ENCODE data around the gene CD2BP2. TPM values are rescaled to one million over a fixed set of nuclear protein-coding genes. Genes with fewer than 3 reads are reported as not detected.

The CD2BP2 gene
- total and polyA plus RNA-seq, 2 of the 13 experiments (the other 11 are each of a cell fraction or from before 2014, with no cell fraction given) = 24.9 to 54.6 TPM

DNA sequence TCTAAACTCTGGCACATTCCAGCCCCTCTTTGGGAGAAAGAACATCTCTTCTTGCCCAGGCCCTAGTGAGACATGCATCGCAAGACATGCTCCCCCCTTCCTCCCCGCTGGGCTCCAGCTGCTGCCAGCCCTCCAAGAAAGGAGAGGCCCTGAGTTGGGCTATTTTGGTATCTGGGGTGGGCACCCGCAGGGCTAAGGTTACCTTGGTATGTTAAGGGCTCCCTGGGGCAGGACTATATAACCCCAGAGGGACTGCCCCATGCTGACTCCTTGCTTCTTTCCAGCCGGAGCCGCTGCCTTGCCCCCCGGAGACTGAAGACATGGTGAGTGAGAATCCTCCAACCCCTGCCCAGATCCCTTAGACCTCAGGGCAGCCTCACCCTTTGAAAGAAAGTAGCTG, 19.4 kb upstream of the CD2BP2 start, which contains the start of gene MYL11:
Gene MYL11 (plus strand): TSS at position 265 of the 400 bp plus-strand sequence. CDS start 56 bp downstream, at position 321.
- intact Hi-C loops (cut with micrococcal nuclease; ENCODE audit: unreplicated experiment) (no loop called here), in situ Hi-C loops (cut with HindIII; ENCODE audit: extremely low pct_ligation_motif_present, low pct_unique_long_range_greater_than_20kb) (no loop called here)
- 64% methylated on average over 6 of the region's 6 CpGs for WGBS (ENCODE audit: low lambda C conversion rate)
- CTCF ChIA-PET (ENCODE audit: low intra/inter-chr PET ratio, low total read pairs) = no interaction called here
- POLR2A ChIA-PET = no interaction called here
- Histone ChIP-seq H4K20me1 (ENCODE audit: insufficient read depth, low read length) (no peaks in the 10 kb centered on the region; the same call in 1 of the 2 replicates), H3K27me3 (ENCODE audit: control insufficient read depth in 1 of 2, insufficient read depth in 2 of 2, low read length in 2 of 2) (no peaks in the 10 kb centered on the region), H3K9ac (ENCODE audit: insufficient read depth, low read depth, low read length) (no peak within 1 kb of the TSS), H3K36me3 (replicated peaks in 1 of 2; ENCODE audit: control insufficient read depth in 1 of 2, insufficient read depth in 2 of 2, low read length in 2 of 2) (no peaks in the 10 kb centered on the region), H2AFZ (ENCODE audit: low read length) (no peak within 1 kb of the TSS), H3K27ac (ENCODE audit: extremely low read length, insufficient read depth, low read length) (no peak within 1 kb of the TSS), H3K4me3 (replicated peaks in 1 of 3; ENCODE audit: insufficient read depth in 1 of 3, low read depth in 2 of 3, low read length in 3 of 3) (no peak within 1 kb of the TSS), H3K4me1 (ENCODE audit: insufficient read depth, low read length) (peaks cover 42% of the 10 kb centered on the region), H3K4me2 (ENCODE audit: low read depth, low read length) (no peak within 1 kb of the TSS), H3K79me2 (ENCODE audit: insufficient read depth, low read length) (peaks cover 4% of the 10 kb centered on the region), H3K9me3 (ENCODE audit: low read length) (no peaks in the 10 kb centered on the region)
- DNase-seq (ENCODE audit: low spot score) (no peak), ATAC-seq (no peak), FAIRE-seq (no peak)
- no peak for TF ChIP-seq TBP (CRISPR knock-in tag; IDR thresholded peaks at IDR 0.05)
- 0 out of 2 replicates have a peak, but pooled peaks have one; percentile 5 for TF ChIP-seq ZNF121 (CRISPR knock-in tag; IDR thresholded peaks at IDR 0.05)
- BruUV-seq (replicated peaks) = no TSS peak

DNA sequence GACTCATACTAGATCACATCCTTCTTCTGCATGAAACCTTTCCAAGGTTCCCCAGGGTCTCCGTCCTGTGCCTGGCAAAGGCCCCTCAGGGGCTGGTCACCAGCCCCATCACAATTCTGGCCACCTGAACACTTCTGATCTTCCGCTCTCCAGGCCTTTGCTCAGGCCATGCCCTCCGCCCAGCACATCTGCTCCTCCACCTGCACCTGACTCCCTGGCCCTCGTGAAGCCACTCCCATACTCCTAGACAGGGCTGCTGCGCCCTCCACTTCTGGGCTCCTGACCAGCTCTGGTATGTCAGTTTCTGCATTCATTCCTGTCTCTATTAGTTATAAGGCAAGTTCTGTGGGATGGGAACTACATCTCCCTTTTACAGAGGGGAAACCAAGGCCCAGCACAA, 17.6 kb upstream of the CD2BP2 start:
- in situ Hi-C loops (cut with HindIII; ENCODE audit: extremely low pct_ligation_motif_present, low pct_unique_long_range_greater_than_20kb) (no loop called here), intact Hi-C loops (cut with micrococcal nuclease; ENCODE audit: unreplicated experiment) (no loop called here)
- Histone ChIP-seq H3K79me2 (ENCODE audit: insufficient read depth, low read length) (peaks cover 20% of the 10 kb centered on the region), H4K20me1 (ENCODE audit: insufficient read depth, low read length) (peaks cover 14% of the 10 kb centered on the region; the same call in 1 of the 2 replicates), H3K4me1 (ENCODE audit: insufficient read depth, low read length) (peaks cover 46% of the 10 kb centered on the region), H3K4me3 (replicated peaks in 1 of 3; ENCODE audit: insufficient read depth in 1 of 3, low read depth in 2 of 3, low read length in 3 of 3) (no peak overlapping the region), H3K27me3 (ENCODE audit: control insufficient read depth in 1 of 2, insufficient read depth in 2 of 2, low read length in 2 of 2) (no peaks in the 10 kb centered on the region; a peak in 1 of 5 replicates), H3K4me2 (ENCODE audit: low read depth, low read length) (peak overlapping the region; percentile 85), H2AFZ (ENCODE audit: low read length) (no peak overlapping the region), H3K36me3 (replicated peaks in 1 of 2; ENCODE audit: control insufficient read depth in 1 of 2, insufficient read depth in 2 of 2, low read length in 2 of 2) (no peaks in the 10 kb centered on the region), H3K27ac (ENCODE audit: extremely low read length, insufficient read depth, low read length) (no peak overlapping the region), H3K9ac (ENCODE audit: insufficient read depth, low read depth, low read length) (no peak overlapping the region; the same call in 1 of the 2 replicates), H3K9me3 (ENCODE audit: low read length) (no peaks in the 10 kb centered on the region)
- TF ChIP-seq TBL1XR1 (IDR thresholded peaks at IDR 0.05; ENCODE audit: borderline replicate concordance, low read length, partially characterized antibody) = no peak
- no TSS peak for BruUV-seq (replicated peaks)
- FAIRE-seq = no peak
- DNase-seq (ENCODE audit: low spot score) = no peak
- ATAC-seq = no peak
- ChIA-PET POLR2A (interaction anchor here (1.3 to 2.6 kb wide), 3 partner anchors 10 to 37 kb away, joined by 4 to 11 read pairs (median 6); partner anchors contain the start of genes SEPTIN1 and ZNF771), CTCF (ENCODE audit: low intra/inter-chr PET ratio, low total read pairs) (no interaction called here)
- 46% methylated on average over 5 of the region's 5 CpGs for WGBS (ENCODE audit: low lambda C conversion rate)
